GM18517 (cell line): ENCODE results near the gene VKORC1L1.
"Not testable (repeated sequence)": the region's sequence is repeated elsewhere in the genome, so short reads cannot be mapped to it uniquely, and the experiment has no call there.

Experiments
- ATAC-seq: cut with Tn5 transposase; IDR thresholded peaks from one replicate; pipeline ENCODE4 v1.9.1; 2021; ENCODE audit warnings: mild to moderate bottlenecking, moderate library complexity; ENCODE audit not compliant: unreplicated experiment

Gene VKORC1L1

GRCh38 chr7:65975814-65976445 is 103.1 kb downstream of the VKORC1L1 start:
- ATAC-seq = no peak

- no peak for ATAC-seq
These were observed 103.9 kb downstream of the VKORC1L1 start for GRCh38 chr7:65976659-65977196.

DNA sequence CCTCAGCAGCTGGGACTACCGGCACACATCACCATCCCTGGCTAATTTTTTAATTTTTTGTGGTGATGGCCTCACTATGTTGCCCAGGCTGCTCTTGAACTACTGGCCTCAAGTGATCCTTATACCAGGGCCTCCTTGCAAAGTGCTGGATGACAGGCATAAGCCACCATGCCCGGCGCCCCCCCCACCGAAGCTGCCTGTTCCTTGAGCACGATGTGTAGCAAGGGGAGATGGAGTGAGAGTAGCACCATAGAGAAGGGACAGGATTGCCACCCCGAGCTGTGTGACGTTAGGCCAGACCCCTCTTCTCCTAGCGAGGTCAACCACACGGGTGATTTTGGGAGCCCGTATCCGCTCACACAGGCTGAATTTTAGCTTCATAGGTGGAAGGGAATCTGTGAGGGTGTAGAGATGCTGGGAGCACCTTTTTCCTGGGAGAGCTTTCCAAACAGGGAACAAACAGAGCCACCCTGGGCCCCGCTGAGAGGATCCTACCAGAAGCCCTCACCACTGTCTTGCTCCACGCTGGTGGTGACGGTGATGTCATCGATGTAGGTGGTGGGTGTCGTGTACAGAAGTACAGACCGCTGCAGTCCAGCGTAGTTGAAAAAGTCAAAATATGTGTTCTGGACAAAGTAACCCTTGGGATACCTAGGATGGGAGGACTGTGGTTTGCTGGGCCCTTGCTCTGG is 106.2 kb downstream of the VKORC1L1 start:
- ATAC-seq = no peak

GRCh38 chr7:65979583-65980477 is 107.0 kb downstream of the VKORC1L1 start:
- ATAC-seq = no peak

GRCh38 chr7:65980478-65981250 is 107.8 kb downstream of the VKORC1L1 start:
- ATAC-seq = peak; percentile 79

GRCh38 chr7:65981965-65982792 is 109.3 kb downstream of the VKORC1L1 start, which contains the start of gene GUSB:
Gene GUSB, minus strand, starts transcription at chr7:65982213. Its CDS starts 30 bp downstream, at chr7:65982183.
- peak; percentile 65 for ATAC-seq

DNA sequence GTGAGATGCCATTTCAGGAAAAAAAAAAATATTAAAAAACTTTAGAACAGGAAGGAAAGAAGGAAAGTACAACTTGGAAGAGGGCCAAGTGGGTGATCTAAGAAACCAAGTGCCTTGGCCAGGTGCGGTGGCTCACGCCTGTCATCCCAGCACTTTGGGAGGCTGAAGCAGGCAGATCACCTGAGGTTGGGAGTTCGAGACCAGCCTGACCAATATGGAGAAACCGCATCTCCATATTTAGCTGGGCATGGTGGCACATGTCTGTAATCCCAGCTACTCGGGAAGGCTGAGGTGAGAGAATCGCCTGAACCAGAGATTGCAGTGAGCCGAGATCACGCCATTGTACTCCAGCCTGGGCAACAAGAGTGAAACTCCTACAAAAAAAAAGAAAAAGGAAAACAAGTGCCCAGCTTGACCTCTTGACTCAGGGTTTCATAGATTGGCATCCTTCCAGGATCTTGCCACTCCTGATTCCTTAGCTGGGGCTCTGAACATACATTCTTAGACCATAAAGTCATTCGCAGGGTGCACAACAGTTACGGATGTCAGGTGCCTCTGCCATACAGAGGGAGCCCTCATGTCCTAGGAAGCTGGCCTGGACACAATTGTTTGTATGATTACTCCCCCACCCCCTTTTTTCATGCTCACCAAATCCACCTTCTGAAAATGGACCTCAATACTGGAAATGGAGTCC is 111.2 kb downstream of the VKORC1L1 start:
- ATAC-seq = no peak

- ATAC-seq = no peak
These were observed 115.2 kb downstream of the VKORC1L1 start for GRCh38 chr7:65988084-65988483.

DNA sequence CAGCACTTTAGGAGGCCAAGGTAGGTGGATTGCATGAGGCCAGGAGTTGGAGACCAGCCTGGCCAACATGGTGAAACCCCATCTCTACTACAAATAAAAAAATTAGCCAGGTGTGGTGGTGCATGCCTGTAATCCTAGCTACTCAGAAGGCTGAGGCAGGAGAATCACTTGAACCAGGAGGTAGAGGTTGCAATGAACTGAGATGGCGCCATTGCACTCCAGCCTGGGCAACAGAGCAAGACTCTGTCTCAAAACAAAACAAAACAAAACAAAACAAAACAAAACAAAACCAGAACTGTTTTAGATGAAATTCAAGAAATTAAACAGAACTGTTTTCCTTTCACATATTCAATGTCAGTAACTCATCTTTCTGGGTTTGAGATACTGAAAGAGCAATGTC is 115.6 kb downstream of the VKORC1L1 start:
- ATAC-seq = not testable (repeated sequence)

GRCh38 chr7:65989694-65990080 is 116.8 kb downstream of the VKORC1L1 start:
- no peak for ATAC-seq

GRCh38 chr7:65991829-65992228 is 119.0 kb downstream of the VKORC1L1 start:
- ATAC-seq = not testable (repeated sequence)

DNA sequence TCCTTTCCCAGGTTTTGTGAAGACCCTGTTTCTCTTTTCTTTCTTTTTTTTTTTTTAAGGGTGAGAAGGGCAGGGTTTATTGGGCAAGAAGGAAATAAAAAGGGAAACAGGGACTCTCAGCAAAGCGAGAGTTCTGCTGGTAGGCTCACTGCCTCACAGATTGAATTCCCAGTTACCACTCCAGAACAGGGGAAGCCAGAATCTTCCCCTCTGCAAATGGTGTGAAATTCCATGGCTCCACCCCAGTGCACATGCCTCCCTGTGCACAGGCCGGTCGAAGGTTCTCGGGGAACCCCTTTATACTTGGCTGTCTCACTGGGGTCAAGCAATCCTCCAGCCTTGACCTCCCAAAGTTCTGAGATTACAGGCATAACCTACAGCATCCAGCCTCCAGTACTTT is 119.7 kb downstream of the VKORC1L1 start:
- no peak for ATAC-seq

DNA sequence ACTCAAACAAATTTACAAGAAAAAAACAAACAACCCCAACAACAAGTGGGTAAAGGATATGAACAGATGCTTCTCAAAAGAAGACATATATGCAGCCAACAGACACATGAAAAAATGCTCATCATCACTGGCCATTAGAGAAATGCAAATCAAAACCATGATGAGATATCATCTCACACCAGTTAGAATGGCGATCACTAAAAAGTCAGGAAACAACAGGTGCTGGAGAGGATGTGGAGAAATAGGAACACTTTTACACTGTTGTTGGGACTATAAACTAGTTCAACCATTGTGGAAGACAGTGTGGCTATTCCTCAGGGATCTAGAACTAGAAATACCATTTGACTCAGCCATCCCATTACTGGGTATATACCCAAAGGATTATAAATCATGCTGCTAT is 122.1 kb downstream of the VKORC1L1 start:
- ATAC-seq = not testable (repeated sequence)

DNA sequence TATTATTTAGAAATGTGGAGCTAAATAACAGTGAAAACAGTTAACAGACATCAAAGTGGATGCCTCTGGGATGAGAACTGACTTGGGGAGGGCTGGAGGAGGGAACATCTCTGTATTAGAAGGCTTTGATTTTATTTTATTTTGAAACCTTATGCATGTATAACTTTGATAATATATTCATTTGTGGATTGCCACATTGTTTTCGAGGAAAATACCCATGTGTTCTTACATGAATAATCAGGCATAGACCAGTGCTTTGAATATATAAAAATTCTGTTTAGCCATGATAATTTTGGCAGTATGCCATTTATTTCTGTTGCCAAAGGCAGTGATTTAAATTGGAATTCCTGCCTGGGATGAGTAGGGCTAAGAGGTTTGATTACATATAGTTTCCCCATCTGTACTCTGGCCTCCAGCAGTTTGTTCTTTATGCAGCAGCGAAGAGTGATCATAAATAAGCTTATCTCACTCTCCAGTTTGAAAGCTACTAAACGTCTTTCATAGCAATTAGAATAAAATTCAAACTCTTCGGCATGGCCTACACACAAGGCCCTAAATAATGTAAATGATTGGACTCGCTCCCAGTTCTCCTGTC is 128.0 kb downstream of the VKORC1L1 start:
- ATAC-seq = not testable (repeated sequence)

GRCh38 chr7:66005115-66005671 is 132.3 kb downstream of the VKORC1L1 start:
- not testable (repeated sequence) for ATAC-seq

DNA sequence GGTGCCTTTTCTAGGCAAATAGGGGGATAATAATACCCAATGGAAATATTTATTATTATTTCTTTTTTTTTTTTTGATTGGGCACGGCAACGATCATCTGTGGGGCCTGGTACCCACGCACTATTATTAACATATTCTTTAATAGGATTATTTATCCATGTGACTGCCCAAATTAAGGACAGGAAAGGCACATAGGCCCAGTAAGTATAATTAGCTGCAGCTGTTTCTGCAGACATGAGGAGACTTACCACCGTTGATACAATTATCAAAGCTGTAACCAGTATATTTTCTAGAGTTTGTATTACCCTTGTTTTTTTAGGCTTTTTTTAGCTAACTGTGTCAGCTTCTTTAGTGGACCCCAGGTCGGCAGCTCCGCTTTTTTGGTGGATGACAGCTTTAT is 134.4 kb downstream of the VKORC1L1 start:
- ATAC-seq = no peak
